Hippocampal formation (tissue), 2 donors: Measurements from ENCODE around the gene ZNF280D.

Experiments used
- DNase-seq, 2 donors: peaks; one replicate each; lab custom pipeline; 2025; lab: John Stamatoyannopoulos, UW

ZNF280D gene

GRCh38 chr15:56631765-56632164 lies 101.5 kb downstream of the ZNF280D start:
- DNase-seq = no peak

GRCh38 chr15:56628893-56629532 lies 104.3 kb downstream of the ZNF280D start:
- DNase-seq = no peak

GRCh38 chr15:56619887-56620286 lies 113.4 kb downstream of the ZNF280D start:
- DNase-seq = no peak

- DNase-seq = no peak
Observed at GRCh38 chr15:56617628-56618027, 115.7 kb downstream of the ZNF280D start.

GRCh38 chr15:56616551-56616950 lies 116.8 kb downstream of the ZNF280D start:
- no peak for DNase-seq

- no peak for DNase-seq
Observed at GRCh38 chr15:56613811-56614210, 119.5 kb downstream of the ZNF280D start.

- no peak for DNase-seq
Observed at GRCh38 chr15:56608993-56609392, 124.3 kb downstream of the ZNF280D start.

- DNase-seq = no peak
Observed at GRCh38 chr15:56608140-56608778, 125.0 kb downstream of the ZNF280D start.

- no peak for DNase-seq
Observed at GRCh38 chr15:56602253-56602652, 131.1 kb downstream of the ZNF280D start.

GRCh38 chr15:56600380-56600779 lies 132.9 kb downstream of the ZNF280D start:
- no peak for DNase-seq

- DNase-seq = no peak
Observed at GRCh38 chr15:56598991-56599390, 134.3 kb downstream of the ZNF280D start.

- DNase-seq = no peak
Observed at GRCh38 chr15:56587686-56588085, 145.6 kb downstream of the ZNF280D start.

GRCh38 chr15:56586206-56586605 lies 147.1 kb downstream of the ZNF280D start:
- no peak for DNase-seq

GRCh38 chr15:56582785-56583184 lies 150.5 kb downstream of the ZNF280D start:
- no peak for DNase-seq
